MCF 10A (cell line): ENCODE measurements around the gene RPL21. TPM values are rescaled to one million over a fixed set of nuclear protein-coding genes. Genes with fewer than 3 reads are reported as not detected.

Experiments
- BruUV-seq: library from RNA; stranded (reverse); fragments of 400-500 nt; replicated peaks from 2 replicates; lab custom pipeline; 2021; lab: Mats Ljungman, UMichigan
- CTCF ChIA-PET: fragments of 300-600 bp; sonication (Branson Sonifier 250); formaldehyde crosslinking; extraction: SDS; loops from one replicate; lab custom pipeline; 2021; ENCODE audit warnings: antibody characterized with exemption, inconsistent platforms; lab: Yijun Ruan, JAX
- POLR2A ChIA-PET: fragments of 300-600, 350-650 bp; sonication (Branson Sonifier 250); formaldehyde crosslinking; extraction: SDS; loops from one replicate; lab custom pipeline; 2020; ENCODE audit warnings: antibody characterized with exemption, inconsistent platforms; lab: Yijun Ruan, JAX
- DNase-seq: peaks from one replicate; pipeline ENCODE4 v3.0.0-alpha.2; 2018; ENCODE audit not compliant: unreplicated experiment
- H3K27ac Mint-ChIP-seq: one replicate; pipeline ENCODE4 v1.8.0; 2022; ENCODE audit warnings: mild to moderate bottlenecking, low read depth, mixed read lengths; ENCODE audit not compliant: unreplicated experiment
- H3K27me3 Mint-ChIP-seq: one replicate; pipeline ENCODE4 v1.8.0; 2022; ENCODE audit warnings: mixed read lengths; ENCODE audit not compliant: insufficient read depth, unreplicated experiment
- H3K36me3 Mint-ChIP-seq: one replicate; pipeline ENCODE4 v1.8.0; 2022; ENCODE audit warnings: mild to moderate bottlenecking, moderate library complexity, mixed read lengths; ENCODE audit not compliant: insufficient read depth, unreplicated experiment
- H3K4me1 Mint-ChIP-seq: one replicate; pipeline ENCODE4 v1.8.0; 2022; ENCODE audit warnings: mixed read lengths; ENCODE audit not compliant: insufficient read depth, unreplicated experiment
- H3K4me3 Mint-ChIP-seq: one replicate; pipeline ENCODE4 v1.8.0; 2022; ENCODE audit warnings: mild to moderate bottlenecking, moderate library complexity, mixed read lengths; ENCODE audit not compliant: unreplicated experiment
- H3K9me3 Mint-ChIP-seq: one replicate; pipeline ENCODE4 v1.8.0; 2022; ENCODE audit warnings: mixed read lengths; ENCODE audit not compliant: unreplicated experiment
- intact Hi-C: fragments of 100-400 bp; cut with micrococcal nuclease; formaldehyde crosslinking; loops from 2 replicates; pipeline ENCODE4 v1.14.1; 2022
- total RNA-seq: library from RNA; stranded (reverse); gene quantifications from 2 replicates; pipeline ENCODE4 v1.2.3, GENCODE V29; 2022
- TF ChIP-seq, protein P1 (sequence below): fragments of 200-600 bp; IDR thresholded peaks from one replicate; pipeline ENCODE4 v1.8.0; 2022; ENCODE audit warnings: antibody characterized with exemption, mild to moderate bottlenecking; ENCODE audit not compliant: unreplicated experiment

The RPL21 gene
- total RNA-seq, 1 experiment from 2014 or later, result 1,293 TPM

DNA sequence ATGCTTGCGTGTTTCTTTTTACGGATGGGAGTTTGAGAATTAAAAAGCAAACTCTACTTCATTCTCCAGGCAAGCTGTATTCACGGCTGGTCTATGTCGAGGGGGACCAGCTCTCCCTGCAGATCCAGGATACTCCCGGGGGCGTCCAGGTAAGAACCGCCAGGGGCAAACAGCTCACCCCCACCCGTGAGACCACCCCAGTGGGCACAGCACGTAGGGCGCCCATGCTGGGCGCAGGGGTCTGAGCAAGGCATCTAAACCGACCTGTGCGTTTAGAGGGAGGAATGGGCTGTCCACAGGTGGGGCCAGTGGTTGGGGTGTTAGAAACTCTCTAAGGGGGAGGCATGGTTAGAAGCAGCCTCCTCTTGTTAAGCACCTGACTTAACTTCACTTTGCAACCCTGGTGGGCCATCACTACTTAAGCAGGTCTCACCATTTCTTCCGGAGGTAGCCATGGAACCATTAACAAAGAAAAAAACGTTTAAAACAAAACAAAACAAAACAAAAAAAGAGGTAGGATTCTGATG is 20.3 kb downstream of the RPL21 start:
- intact Hi-C loops, result loop anchor here (5.0 kb wide), 2 partner anchors 71 to 99 kb away; partner anchors contain the start of gene USP12
- Mint-ChIP-seq H3K36me3 (no peaks in the 10 kb centered on the region), H3K9me3 (no peaks in the 10 kb centered on the region), H3K4me1 (peaks cover 9% of the 10 kb centered on the region), H3K27ac (no peak overlapping the region), H3K4me3 (peak overlapping the region; percentile 72), H3K27me3 (no peaks in the 10 kb centered on the region)
- TSS peak; percentile 37 for BruUV-seq
- CTCF ChIA-PET, result interaction anchor here (0.6 to 2.2 kb wide), 6 partner anchors 11 to 711 kb away, joined by 3 to 11 read pairs (median 4); no protein-coding TSS in a partner anchor
- TF ChIP-seq, protein P1, sequence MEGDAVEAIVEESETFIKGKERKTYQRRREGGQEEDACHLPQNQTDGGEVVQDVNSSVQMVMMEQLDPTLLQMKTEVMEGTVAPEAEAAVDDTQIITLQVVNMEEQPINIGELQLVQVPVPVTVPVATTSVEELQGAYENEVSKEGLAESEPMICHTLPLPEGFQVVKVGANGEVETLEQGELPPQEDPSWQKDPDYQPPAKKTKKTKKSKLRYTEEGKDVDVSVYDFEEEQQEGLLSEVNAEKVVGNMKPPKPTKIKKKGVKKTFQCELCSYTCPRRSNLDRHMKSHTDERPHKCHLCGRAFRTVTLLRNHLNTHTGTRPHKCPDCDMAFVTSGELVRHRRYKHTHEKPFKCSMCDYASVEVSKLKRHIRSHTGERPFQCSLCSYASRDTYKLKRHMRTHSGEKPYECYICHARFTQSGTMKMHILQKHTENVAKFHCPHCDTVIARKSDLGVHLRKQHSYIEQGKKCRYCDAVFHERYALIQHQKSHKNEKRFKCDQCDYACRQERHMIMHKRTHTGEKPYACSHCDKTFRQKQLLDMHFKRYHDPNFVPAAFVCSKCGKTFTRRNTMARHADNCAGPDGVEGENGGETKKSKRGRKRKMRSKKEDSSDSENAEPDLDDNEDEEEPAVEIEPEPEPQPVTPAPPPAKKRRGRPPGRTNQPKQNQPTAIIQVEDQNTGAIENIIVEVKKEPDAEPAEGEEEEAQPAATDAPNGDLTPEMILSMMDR, result no peak
- DNase-seq, result no peak
- POLR2A ChIA-PET, result interaction anchor here (0.7 to 2.2 kb wide), 4 partner anchors 17 to 541 kb away, joined by 3 to 11 read pairs (median 4); no protein-coding TSS in a partner anchor

DNA sequence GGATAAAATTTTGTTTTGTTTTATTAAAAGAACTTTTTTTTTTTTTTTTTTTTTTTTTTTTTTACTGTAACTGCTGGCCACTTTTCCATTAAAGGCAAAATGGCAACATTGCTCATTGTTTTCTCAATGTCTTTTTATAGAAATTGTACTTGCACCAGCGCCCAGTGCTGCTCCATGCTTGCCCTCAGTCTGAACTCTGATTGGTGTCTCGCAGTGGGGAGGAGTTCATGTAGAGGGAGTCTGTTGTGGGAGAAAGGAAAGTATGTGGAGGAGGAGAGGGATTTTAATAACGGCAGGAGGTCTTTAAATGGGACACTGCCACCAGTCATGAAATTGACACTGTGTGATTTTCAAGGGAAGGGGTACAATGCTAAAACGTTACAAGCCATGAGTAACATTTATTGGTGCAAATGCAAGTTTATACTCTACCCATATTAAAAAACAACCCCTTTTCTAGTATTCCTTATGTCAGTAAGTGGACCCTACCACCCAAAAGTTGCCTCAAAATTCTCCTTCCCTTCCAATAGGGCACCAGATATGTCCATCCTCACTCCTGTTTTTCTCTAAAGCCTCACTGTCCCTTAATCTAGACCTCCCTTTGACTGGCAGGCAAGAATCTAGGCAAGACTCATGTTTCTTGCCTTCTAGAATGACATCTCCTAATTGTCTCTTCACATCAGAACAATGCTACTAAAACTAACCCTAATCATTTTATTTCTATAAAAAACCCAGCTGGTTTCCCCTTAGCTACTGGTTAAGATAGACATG is 22.5 kb downstream of the RPL21 start:
- Mint-ChIP-seq H3K27ac (no peak overlapping the region), H3K4me1 (peaks cover 9% of the 10 kb centered on the region), H3K9me3 (no peaks in the 10 kb centered on the region), H3K36me3 (no peaks in the 10 kb centered on the region), H3K27me3 (no peaks in the 10 kb centered on the region), H3K4me3 (no peak overlapping the region)
- BruUV-seq, result no TSS peak
- DNase-seq, result peak; percentile 56
- intact Hi-C loops, result loop anchor here (5.0 kb wide), 2 partner anchors 68 to 102 kb away; partner anchors contain the start of gene USP12
- ChIA-PET CTCF (interaction anchor here (0.6 to 1.5 kb wide), 5 partner anchors 15 to 1078 kb away, joined by 3 to 4 read pairs (median 3); no protein-coding TSS in a partner anchor), POLR2A (interaction anchor here (0.8 kb wide), 1 partner anchor 21 kb away, joined by 3 read pairs; no protein-coding TSS in a partner anchor)
- TF ChIP-seq, protein P1, result no peak

GRCh38 chr13:27274631-27275030 is 23.3 kb downstream of the RPL21 start:
- Mint-ChIP-seq H3K9me3 (no peaks in the 10 kb centered on the region), H3K27me3 (no peaks in the 10 kb centered on the region), H3K4me3 (no peak overlapping the region), H3K4me1 (peaks cover 5% of the 10 kb centered on the region), H3K36me3 (no peaks in the 10 kb centered on the region), H3K27ac (no peak overlapping the region)
- CTCF ChIA-PET, result interaction anchor here (0.6 to 1.5 kb wide), 6 partner anchors 44 to 1772 kb away, joined by 3 to 5 read pairs (median 3); no protein-coding TSS in a partner anchor
- no TSS peak for BruUV-seq
- intact Hi-C loops, result loop anchor here (5.0 kb wide), 2 partner anchors 68 to 102 kb away; partner anchors contain the start of gene USP12
- DNase-seq, result no peak
- TF ChIP-seq, protein P1, result no peak
- POLR2A ChIA-PET, result interaction anchor here (0.8 kb wide), 1 partner anchor 22 kb away, joined by 3 read pairs; no protein-coding TSS in a partner anchor

DNA sequence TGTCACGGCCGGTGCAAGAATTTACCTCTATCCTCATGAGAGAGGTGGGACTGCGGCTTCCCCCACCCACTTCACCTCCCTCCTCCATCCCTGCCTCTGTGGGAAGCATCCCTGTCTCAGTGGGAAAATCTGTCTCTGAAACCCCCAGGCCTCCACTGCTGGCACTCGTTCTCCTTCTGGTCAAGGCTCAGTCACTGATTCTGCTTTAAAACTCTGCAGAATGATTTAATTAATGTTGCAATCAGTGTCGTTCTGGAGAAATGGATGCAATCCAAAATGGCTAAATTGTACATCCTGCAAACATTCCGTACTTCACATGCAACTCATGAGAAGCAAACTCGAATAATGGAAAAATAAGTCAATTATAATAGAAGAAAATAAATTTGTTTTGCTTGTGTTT is 24.8 kb downstream of the RPL21 start:
- Mint-ChIP-seq H3K4me1 (peaks cover 5% of the 10 kb centered on the region), H3K27me3 (no peaks in the 10 kb centered on the region), H3K4me3 (no peak overlapping the region), H3K9me3 (no peaks in the 10 kb centered on the region), H3K36me3 (no peaks in the 10 kb centered on the region), H3K27ac (no peak overlapping the region)
- POLR2A ChIA-PET, result no interaction called here
- no TSS peak for BruUV-seq
- CTCF ChIA-PET, result interaction anchor here (0.7 kb wide), 2 partner anchors 34 to 148 kb away, joined by 3 read pairs; no protein-coding TSS in a partner anchor
- DNase-seq, result no peak
- intact Hi-C loops, result no loop called here
- TF ChIP-seq, protein P1, result no peak
